Astrocyte of the spinal cord (primary cell): ENCODE measurements around the gene MEGF6.

Source experiments
- DNase-seq: peaks from one replicate; pipeline ENCODE4 v3.0.0; 2011; ENCODE audit warnings: low read depth, low spot score
- H3K4me3 ChIP-seq: 2 replicates; pipeline ENCODE4 v1.5.1; 2011; ENCODE audit warnings: low read depth, mild to moderate bottlenecking, low read length, moderate library complexity
- CTCF ChIP-seq: IDR thresholded peaks from 2 replicates; pipeline ENCODE4 v1.5.1; 2012; ENCODE audit warnings: low read depth, mild to moderate bottlenecking, low read length, inconsistent platforms
- in situ Hi-C: cut with HindIII; loops from 2 replicates; pipeline ENCODE4 v1.10.0; 2017; ENCODE audit warnings: low sequenced_read_pairs

Gene MEGF6

DNA sequence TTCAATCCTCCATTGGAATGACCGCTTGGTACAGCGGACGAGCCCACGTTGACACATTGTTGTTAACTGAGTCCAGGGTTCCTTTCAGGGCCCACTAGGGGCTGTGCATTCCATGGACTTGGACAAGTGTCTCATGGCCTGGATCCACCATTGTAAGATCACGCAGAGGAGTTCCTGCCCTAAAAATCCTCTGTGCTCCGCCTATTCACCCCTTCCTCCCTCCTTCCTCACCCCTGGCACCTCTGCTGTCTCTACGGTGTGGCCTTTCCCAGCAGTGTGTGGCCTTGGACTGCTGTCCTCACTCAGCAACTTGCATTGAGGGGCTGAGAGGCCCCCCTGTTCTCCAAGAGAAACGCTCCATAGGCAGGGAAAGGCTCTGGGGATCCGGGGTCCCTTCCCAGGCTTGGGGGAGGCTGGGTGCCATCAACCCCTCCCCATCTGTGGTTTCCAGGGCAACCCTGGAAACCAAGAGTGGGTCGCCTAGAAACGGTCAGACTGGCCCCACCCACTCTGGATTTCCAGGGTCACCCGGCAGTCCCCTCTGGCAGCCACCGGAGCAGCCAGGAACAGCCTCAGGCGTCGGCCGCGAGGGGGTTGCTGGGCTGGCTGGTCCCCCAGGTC is 50.9 kb downstream of the MEGF6 start:
- no peak for DNase-seq
- in situ Hi-C loops: no loop called here
- no peak overlapping the region for H3K4me3 ChIP-seq
- no peak for TF ChIP-seq CTCF

GRCh38 chr1:3558036-3558726 is 53.1 kb downstream of the MEGF6 start:
- TF ChIP-seq CTCF: no peak
- no peak for DNase-seq
- in situ Hi-C loops: no loop called here

DNA sequence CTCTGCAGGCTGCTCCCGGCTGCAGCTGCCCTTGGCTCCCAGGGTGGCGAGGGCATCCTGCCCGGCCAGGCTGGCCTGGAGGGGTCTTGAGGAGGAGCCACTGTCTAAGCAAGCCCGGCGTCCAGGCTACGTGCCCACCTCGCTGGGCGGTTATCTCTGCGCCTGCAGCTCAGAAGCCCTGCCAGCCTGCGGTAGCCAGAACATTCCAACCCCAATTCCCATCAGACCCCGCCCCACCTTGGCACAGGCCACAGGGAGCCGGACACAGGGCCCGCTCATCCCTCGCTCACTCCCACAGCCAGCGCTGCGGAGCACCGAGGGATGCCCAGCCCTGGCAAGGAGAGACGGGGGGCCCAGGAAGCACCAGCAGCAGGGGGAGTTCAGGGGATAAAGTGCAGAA is 53.9 kb downstream of the MEGF6 start:
- H3K4me3 ChIP-seq: no peak overlapping the region
- no peak for TF ChIP-seq CTCF
- DNase-seq: no peak
- in situ Hi-C loops: no loop called here

More at GRCh38 chr1:3558036-3558726, 53.1 kb downstream of the MEGF6 start:
- no peak overlapping the region for H3K4me3 ChIP-seq

DNA sequence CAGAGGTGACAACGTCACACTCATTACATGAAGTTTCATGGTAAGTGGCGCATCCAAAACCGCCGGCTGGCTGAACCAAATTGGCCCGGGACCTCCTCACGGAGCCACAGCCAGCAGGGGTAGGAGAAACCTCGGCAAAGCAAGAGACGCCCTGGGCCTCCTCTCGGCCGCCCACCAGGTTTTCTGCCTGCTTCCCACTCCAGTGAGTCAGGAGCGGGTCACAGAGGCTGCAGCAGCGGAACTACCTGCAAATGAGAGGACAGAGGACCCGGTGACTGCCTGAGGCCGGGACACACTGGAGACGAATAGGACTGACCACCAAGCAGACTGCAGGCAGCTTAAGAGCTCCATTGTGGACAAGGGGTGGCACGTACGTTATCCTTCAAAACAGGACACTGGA is 55.0 kb downstream of the MEGF6 start:
- DNase-seq: no peak
- no peak overlapping the region for H3K4me3 ChIP-seq
- in situ Hi-C loops: no loop called here
- TF ChIP-seq CTCF: no peak

DNA sequence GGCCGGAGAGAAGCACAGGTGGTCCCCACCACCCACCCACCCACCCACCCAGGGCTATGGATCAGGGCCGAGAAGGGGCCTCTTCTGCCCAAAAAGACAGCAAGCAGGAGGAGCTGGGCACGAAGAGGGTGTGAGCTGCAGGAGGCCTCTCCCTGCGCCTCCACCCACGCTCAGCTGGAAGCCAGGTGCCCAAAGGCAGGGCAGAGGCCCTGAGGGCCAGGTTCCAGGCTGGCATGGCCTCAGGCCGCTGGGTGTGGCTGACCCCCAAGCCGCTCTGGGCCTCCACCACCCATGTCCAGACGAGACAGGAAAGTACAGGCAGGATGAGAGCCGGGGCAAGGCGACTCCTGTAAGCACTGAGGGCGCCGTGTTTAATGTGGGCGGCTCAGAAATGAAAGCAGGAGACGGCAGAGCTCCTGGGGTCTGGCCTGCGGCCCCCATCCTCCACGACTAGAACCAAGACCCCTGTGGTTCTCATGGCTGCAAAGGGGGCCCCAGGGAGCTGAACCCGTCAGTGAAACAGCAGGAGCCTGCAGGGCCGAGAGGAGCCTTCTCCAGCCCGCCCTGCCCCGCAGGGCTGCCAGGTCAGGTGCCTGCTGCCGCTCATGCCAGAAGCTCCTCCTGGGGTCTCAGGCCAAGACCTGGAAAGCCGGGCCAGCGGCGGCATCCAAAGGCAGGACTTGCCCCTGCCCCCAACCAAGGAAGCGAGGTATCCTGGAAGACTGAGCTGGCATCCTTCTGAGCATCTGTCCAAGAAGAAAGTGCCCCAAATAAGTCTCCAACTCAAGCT is 56.0 kb downstream of the MEGF6 start:
- no peak overlapping the region for H3K4me3 ChIP-seq
- DNase-seq: no peak
- TF ChIP-seq CTCF: no peak
- in situ Hi-C loops: no loop called here

- no peak for DNase-seq
- in situ Hi-C loops: no loop called here
- no peak for TF ChIP-seq CTCF
- no peak overlapping the region for H3K4me3 ChIP-seq
These were observed 57.4 kb downstream of the MEGF6 start for GRCh38 chr1:3553940-3554223.
